ENCODE results near the gene VEGFA.

GRCh38 chr6:43827898-43828297, 57.9 kb downstream of the VEGFA start:
- no peak for TF ChIP-seq POLR2A (IDR thresholded peaks at IDR 0.05; ENCODE audit: low read depth, low read length)
- no peak for TF ChIP-seq POLR2AphosphoS5 (IDR thresholded peaks at IDR 0.05; ENCODE audit: low read depth, low read length)

Measured in GM12891 (cell line).